PC-9 (cell line): ENCODE data around the gene RRN3. TPM values are rescaled to one million over a fixed set of nuclear protein-coding genes. Genes with fewer than 3 reads are reported as not detected.
"Not testable (repeated sequence)": the region's sequence is repeated elsewhere in the genome, so short reads cannot be mapped to it uniquely, and the experiment has no call there.

ENCODE experiments used
- BruUV-seq: library from RNA; stranded (reverse); fragments of 400-500 nt; replicated peaks from 2 replicates; lab custom pipeline; 2021; lab: Mats Ljungman, UMichigan
- CTCF ChIA-PET: fragments of 300-600 bp; sonication (Branson Sonifier 250); formaldehyde crosslinking; loops from one replicate; lab custom pipeline; 2022; ENCODE audit warnings: antibody characterized with exemption; lab: Charles Lee
- POLR2A ChIA-PET: fragments of 300-600 bp; sonication (Branson Sonifier 250); formaldehyde crosslinking; loops from one replicate; lab custom pipeline; 2022; ENCODE audit warnings: antibody characterized with exemption; ENCODE audit not compliant: unreplicated experiment; lab: Charles Lee
- DNase-seq, 2 experiments: peaks; one replicate each; pipeline versions ENCODE4 v3.0.0 to v3.0.0-alpha.2; 2015 to 2022; ENCODE audit warnings: mixed read lengths in 1 of 2
- H2AFZ ChIP-seq: fragments of 200-600 bp; sonication (generic); 2 replicates; pipeline ENCODE4 v1.8.1; 2017; ENCODE audit warnings: antibody characterized with exemption
- H3F3A ChIP-seq: fragments of 200-600 bp; sonication (generic); 2 replicates; pipeline ENCODE4 v1.8.1; 2017; ENCODE audit warnings: antibody characterized with exemption, mild to moderate bottlenecking, low read depth; ENCODE audit not compliant: insufficient read depth
- H3K27ac ChIP-seq: fragments of 200-600 bp; sonication (generic); 2 replicates; pipeline ENCODE4 v1.6.1; 2016; ENCODE audit warnings: mixed run types
- H3K27me3 ChIP-seq: fragments of 200-600 bp; sonication (generic); 2 replicates; pipeline ENCODE4 v1.6.1; 2016; ENCODE audit warnings: low read depth, mixed run types; ENCODE audit not compliant: insufficient read depth
- H3K36me3 ChIP-seq: fragments of 200-600 bp; sonication (generic); 2 replicates; pipeline ENCODE4 v1.6.1; 2016; ENCODE audit warnings: low read depth, mixed run types
- H3K4me1 ChIP-seq: fragments of 200-600 bp; sonication (generic); replicated peaks from 2 replicates; pipeline ENCODE4 v1.6.1; 2016; ENCODE audit warnings: mixed run types; ENCODE audit not compliant: insufficient read depth
- H3K4me2 ChIP-seq: fragments of 200-600 bp; sonication (generic); 2 replicates; pipeline ENCODE4 v1.6.1; 2017; ENCODE audit warnings: mixed run types
- H3K4me3 ChIP-seq: fragments of 200-600 bp; sonication (generic); 2 replicates; pipeline ENCODE4 v1.6.1; 2016; ENCODE audit warnings: mixed run types
- H3K79me2 ChIP-seq: fragments of 200-600 bp; sonication (generic); 2 replicates; pipeline ENCODE4 v1.6.1; 2017; ENCODE audit warnings: low read depth, mixed run types
- H3K9me2 ChIP-seq: fragments of 200-600 bp; sonication (generic); 2 replicates; pipeline ENCODE4 v1.8.1; 2017; ENCODE audit warnings: mild to moderate bottlenecking; ENCODE audit not compliant: insufficient read depth
- H3K9me3 ChIP-seq: fragments of 200-600 bp; sonication (generic); 2 replicates; pipeline ENCODE4 v1.8.1; 2016; ENCODE audit warnings: low read depth; ENCODE audit not compliant: insufficient read depth
- H4K20me1 ChIP-seq: fragments of 200-600 bp; sonication (generic); 2 replicates; pipeline ENCODE4 v1.8.1; 2017; ENCODE audit not compliant: insufficient read depth
- CTCF ChIP-seq: fragments of 200-600 bp; sonication (generic); conservative IDR thresholded peaks from 2 replicates; pipeline ENCODE4 v1.6.1; 2017; ENCODE audit warnings: mixed run types, antibody characterized with exemption, mild to moderate bottlenecking, moderate library complexity
- intact Hi-C: fragments of 100-400 bp; cut with micrococcal nuclease; formaldehyde crosslinking; loops from one replicate; pipeline ENCODE4 v1.10.0; 2022; ENCODE audit not compliant: unreplicated experiment
- total RNA-seq: library from RNA; stranded (reverse); gene quantifications from 2 replicates; pipeline ENCODE4 v1.2.3, GENCODE V29; 2021

Gene RRN3
- total RNA-seq, 1 experiment from 2014 or later = 29.0 TPM

GRCh38 chr16:15022194-15022593, 71.9 kb downstream of the RRN3 start:
- CTCF ChIA-PET, BruUV-seq, H3K9me3 ChIP-seq, H3K4me3 ChIP-seq, H3K36me3 ChIP-seq, H3K4me1 ChIP-seq, POLR2A ChIA-PET, H3K79me2 ChIP-seq, H3K9me2 ChIP-seq, H4K20me1 ChIP-seq, H3K27me3 ChIP-seq, H3K4me2 ChIP-seq, H3K27ac ChIP-seq, H2AFZ ChIP-seq, intact Hi-C loops, H3F3A ChIP-seq: not testable (repeated sequence)
- TF ChIP-seq CTCF = peak; percentile 47; the same call in 1 of the 2 replicates
- DNase-seq = peak; percentile 20 to 71

GRCh38 chr16:15021429-15021828, 72.6 kb downstream of the RRN3 start:
- H3K4me1 ChIP-seq, H3K9me2 ChIP-seq, CTCF ChIA-PET, H3K4me3 ChIP-seq, H3K27me3 ChIP-seq, H2AFZ ChIP-seq, H3F3A ChIP-seq, H3K4me2 ChIP-seq, DNase-seq, intact Hi-C loops, POLR2A ChIA-PET, BruUV-seq, H3K36me3 ChIP-seq, H3K27ac ChIP-seq, H4K20me1 ChIP-seq, H3K79me2 ChIP-seq, H3K9me3 ChIP-seq: not testable (repeated sequence)

DNA sequence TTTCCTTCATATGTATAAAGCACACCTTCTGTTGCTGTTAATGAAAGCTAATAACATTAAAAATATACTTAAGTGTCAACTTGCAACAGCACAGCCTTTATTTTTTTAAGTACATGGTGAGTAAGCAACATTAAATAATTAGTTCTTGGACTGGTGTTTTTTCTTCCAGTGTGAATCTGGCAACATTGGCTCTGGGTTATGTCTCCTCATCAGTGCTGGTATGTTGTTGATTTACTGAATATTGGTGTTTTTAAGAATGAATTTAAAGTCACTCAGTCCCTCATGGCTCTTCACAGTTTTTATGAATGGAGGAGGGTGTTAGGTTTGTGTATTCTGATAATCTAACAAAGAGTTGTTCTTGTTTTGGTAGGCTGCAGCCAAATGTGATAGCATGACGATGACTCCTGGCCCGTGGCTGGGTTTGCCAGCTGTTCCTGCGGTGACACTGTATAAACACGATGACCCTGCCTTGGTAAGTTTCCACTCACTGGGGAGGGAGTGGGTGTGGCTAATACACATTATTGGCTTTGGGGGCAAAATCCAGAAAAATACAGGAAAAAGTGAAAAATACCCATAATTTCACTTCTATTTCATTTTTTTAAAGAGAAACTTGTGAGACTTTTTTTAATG, 77.0 kb downstream of the RRN3 start:
- H3K36me3 ChIP-seq, CTCF ChIA-PET, H3K4me1 ChIP-seq, H3K9me3 ChIP-seq, H4K20me1 ChIP-seq, H3K27ac ChIP-seq, H3K4me3 ChIP-seq, H3F3A ChIP-seq, H3K79me2 ChIP-seq, BruUV-seq, H3K4me2 ChIP-seq, H2AFZ ChIP-seq, intact Hi-C loops, H3K9me2 ChIP-seq, H3K27me3 ChIP-seq, DNase-seq: not testable (repeated sequence)
- POLR2A ChIA-PET = interaction anchor here (0.5 kb wide), 1 partner anchor 1760 kb away, joined by 6 read pairs; no protein-coding TSS in a partner anchor

GRCh38 chr16:15016354-15016753, 77.7 kb downstream of the RRN3 start:
- H3K4me1 ChIP-seq, H3K79me2 ChIP-seq, BruUV-seq, H3K9me2 ChIP-seq, POLR2A ChIA-PET, H3K9me3 ChIP-seq, H3K4me2 ChIP-seq, H3F3A ChIP-seq, H3K27ac ChIP-seq, H3K27me3 ChIP-seq, DNase-seq, H2AFZ ChIP-seq, H3K4me3 ChIP-seq, H3K36me3 ChIP-seq, H4K20me1 ChIP-seq, intact Hi-C loops, CTCF ChIA-PET: not testable (repeated sequence)

- H3K27me3 ChIP-seq, H3K9me3 ChIP-seq, H3K4me2 ChIP-seq, H3K36me3 ChIP-seq, POLR2A ChIA-PET, intact Hi-C loops, DNase-seq, H3K4me1 ChIP-seq, H2AFZ ChIP-seq, H3K4me3 ChIP-seq, H3F3A ChIP-seq, H3K9me2 ChIP-seq, H4K20me1 ChIP-seq, BruUV-seq, H3K27ac ChIP-seq, CTCF ChIA-PET, H3K79me2 ChIP-seq: not testable (repeated sequence)
Observed at GRCh38 chr16:15015671-15016070, 78.4 kb downstream of the RRN3 start.

DNA sequence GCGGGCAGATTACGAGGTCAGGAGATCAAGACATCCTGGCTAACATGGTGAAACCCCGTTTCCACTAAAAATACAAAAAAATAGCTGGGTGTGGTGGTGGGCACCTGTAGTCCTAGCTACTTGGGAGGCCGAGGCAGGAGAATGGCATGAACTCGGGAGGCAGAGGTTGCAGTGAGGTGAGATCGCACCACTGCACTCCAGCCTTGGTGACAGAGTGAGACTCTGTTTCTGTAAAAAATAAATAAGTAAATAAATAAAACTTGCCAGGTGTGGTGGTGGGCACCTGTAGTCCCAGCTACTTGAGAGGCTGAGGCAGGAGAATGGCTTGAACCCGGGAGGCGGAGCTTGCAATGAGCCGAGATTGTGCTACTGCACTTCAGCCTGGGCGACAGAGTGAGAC, 81.1 kb downstream of the RRN3 start:
- intact Hi-C loops, H2AFZ ChIP-seq, H3K4me1 ChIP-seq, DNase-seq, H3K27ac ChIP-seq, H3K27me3 ChIP-seq, H3F3A ChIP-seq, H4K20me1 ChIP-seq, H3K4me3 ChIP-seq, H3K36me3 ChIP-seq, CTCF ChIA-PET, H3K9me2 ChIP-seq, BruUV-seq, POLR2A ChIA-PET, H3K4me2 ChIP-seq, H3K9me3 ChIP-seq, H3K79me2 ChIP-seq: not testable (repeated sequence)
